GDM1 (cell line): ENCODE measurements around the gene ARHGEF40.

ENCODE experiments used
- DNase-seq: peaks from one replicate; lab custom pipeline; 2025; lab: John Stamatoyannopoulos, UW

ARHGEF40 gene

GRCh38 chr14:21070083-21070609 is at the start of gene ARHGEF40:
TSS of gene ARHGEF40 (plus strand) at chr14:21070304. CDS start at chr14:21070397, 93 bp downstream.
- DNase-seq, result no peak

DNA sequence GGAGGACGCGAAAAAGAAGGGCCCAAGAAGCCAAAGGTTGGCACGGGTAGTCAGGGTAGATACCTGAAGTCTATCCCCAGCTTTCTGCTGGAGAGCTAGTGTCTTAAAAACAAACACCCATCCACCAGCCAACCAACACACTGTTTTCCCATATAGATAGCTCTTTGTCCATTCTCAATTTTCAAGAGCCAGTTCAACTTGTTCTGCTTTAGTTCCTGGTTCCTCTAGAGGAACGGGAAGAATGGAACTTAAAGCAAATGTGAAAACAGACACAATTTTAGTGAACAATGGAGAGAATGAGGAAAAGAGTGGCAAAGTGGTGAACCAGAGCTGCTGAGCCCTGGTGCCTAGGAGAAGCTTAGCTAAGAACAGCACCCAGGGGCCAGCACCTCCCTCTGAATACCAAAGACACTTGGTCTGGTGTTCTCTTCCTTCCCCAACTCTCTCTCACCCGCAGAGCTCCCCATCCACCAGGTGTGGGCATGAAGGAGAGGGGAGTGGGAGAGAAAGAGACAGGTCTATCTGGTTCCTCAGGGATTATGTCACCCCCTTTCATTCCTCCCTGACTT is 49.0 kb upstream of the ARHGEF40 start:
- no peak for DNase-seq

DNA sequence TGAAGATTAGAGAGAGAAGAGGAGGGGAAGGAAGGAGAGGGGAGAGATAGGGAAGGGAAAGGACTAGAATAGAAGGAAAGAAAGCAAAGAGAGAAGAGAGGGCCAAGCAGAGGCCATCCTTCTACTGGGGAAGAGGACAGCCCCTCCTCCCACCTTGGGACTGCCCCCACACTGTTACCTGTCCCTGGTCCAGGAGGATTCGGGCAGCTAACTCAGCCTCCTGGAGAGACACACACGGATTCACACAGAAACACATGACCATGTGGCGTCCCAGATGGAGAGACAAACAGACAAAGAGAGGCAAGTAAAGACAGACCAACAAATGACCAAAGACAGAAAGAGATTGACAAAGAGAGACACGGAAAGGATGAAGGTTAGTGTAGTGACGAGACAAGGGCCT is 47.4 kb upstream of the ARHGEF40 start:
- DNase-seq, result no peak

GRCh38 chr14:21023174-21023573 is 46.9 kb upstream of the ARHGEF40 start:
- no peak for DNase-seq

- no peak for DNase-seq
Observed at GRCh38 chr14:21023817-21024584, 46.1 kb upstream of the ARHGEF40 start.

DNA sequence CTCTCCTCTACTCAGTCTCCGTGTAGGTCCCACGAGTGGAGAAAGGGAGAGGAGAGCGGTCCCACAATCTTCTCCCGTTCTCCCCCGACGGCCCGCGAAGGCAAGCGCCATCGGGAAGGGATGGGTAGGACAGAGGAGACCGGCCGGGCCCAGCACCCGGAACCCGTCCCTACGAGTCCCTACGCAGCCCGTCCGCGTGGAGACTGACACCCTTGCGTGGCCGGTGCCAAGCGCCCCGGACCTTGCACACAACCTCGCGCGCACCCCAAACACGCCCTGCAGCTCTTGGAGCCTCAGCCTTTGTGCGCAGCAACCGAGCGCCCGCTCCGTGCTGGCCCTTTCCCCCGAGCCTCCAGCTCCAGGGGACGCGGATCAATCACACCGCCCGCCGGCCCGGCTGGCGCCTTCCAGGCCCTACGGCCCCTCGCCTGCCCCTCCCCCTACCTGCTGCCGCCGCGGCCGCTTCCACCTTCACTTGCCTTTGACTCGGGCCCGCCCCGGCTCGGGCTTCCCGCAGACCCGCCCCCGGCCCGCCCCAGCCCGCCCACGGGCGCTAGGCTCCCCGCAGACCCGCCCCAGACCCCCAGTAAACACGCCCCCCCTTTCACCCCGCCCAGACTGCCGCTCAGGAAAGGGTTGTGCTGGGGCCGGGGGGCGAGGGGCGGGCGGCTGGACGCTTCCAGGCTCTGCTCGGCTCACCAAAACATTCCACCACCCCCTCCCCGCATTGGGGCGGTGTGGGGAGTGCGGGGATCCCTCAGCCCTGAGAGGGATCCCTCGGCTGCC is 45.3 kb upstream of the ARHGEF40 start, which contains the start of gene NDRG2:
Gene NDRG2 (minus strand): TSS at position 477 of the 786 bp plus-strand sequence. CDS start 1,746 bp downstream, outside the sequence.
- peak; percentile 68 for DNase-seq

GRCh38 chr14:21025371-21026273 is 44.5 kb upstream of the ARHGEF40 start:
- no peak for DNase-seq

DNA sequence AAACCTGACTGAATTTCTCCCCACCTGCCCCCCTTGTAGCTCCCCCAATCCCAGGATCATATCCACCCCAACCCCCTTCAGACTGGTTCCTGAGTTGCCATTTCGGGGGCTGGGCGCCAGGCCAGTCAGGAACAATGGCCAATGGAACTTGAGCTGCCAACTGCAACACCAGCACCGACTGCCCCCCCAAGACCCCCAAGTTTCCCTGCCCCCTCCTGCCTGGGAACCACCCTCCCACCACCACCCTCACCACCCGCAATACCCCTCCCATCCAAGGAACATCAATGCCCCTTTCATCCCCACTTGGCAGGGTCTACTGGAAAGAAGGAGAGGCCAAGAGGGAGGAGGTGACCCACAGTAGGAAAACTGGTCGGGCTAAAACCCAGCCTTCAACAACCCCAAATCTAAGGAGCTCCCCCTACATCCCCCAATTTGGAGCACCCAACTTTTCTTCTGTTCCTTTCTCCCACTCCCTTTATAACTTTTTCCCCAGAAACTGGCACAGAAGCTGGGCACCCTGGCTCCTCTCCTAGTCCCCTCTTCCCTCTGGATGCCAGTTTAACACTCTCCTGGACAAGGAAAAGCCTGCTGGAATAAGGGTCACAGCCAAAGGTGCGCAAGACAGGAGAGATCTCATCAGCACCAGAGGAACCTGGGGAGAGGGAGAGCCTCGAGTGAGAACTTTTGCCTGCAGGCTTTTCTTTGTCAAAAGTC is 43.7 kb upstream of the ARHGEF40 start:
- DNase-seq, result no peak

GRCh38 chr14:21026988-21027315 is 43.2 kb upstream of the ARHGEF40 start:
- DNase-seq, result no peak

GRCh38 chr14:21029917-21030316 is 40.2 kb upstream of the ARHGEF40 start, which contains the start of gene TPPP2:
TSS of gene TPPP2 (plus strand) at chr14:21030217. CDS start at chr14:21030582, 365 bp downstream.
- DNase-seq, result no peak

- DNase-seq, result no peak
Observed at GRCh38 chr14:21030531-21030930, 39.6 kb upstream of the ARHGEF40 start.

- DNase-seq, result no peak
Observed at GRCh38 chr14:21032326-21033132, 37.6 kb upstream of the ARHGEF40 start.

DNA sequence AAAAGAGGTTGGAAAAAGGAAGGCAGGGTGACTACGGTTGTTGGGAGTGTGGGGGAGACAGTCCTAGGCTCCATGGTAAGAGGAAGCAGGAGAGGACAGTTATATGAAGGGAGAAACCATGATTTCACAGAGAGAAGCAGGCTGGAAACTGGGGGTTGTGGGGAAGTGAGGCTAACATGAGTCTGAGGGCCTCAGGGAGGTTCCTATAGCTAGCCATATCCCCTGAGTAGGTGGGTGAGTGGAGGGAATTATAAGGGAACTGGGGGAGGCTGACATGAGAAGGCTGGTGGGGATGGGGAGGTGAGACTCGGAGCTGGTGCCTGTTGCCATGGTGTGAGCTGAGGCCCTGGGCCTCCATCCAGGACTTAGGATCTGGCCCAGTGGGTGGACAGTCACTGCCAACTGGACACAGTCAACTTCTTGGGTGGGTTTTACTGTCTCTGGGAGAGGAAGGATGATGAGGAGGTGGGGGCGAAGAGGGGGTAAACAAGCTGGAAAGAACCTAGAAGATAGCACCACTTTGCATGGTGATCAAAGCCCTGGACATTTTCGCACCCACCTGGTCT is 36.9 kb upstream of the ARHGEF40 start:
- no peak for DNase-seq

DNA sequence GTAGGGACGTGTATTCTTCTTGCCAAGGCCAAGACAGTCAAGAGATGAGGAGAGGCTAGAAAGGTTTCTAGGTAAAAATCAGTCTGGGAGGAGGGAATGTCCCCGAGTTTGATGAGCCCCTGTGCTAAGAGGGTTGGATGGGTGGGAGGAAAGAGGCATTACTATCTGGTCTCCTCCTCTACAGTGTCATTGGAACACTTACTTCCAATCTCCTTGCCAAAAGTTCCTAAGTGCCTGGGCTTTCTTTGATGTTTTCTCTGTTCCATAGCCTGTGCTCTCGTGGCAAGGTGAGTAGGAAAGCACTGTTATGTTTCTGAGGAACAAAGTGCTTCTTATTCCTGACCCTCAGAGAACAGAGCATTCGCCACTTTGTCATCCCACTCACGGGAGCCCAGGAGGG is 35.4 kb upstream of the ARHGEF40 start, which contains the start of gene RNASE13:
Gene RNASE13 (minus strand): TSS at position 101 of the 400 bp plus-strand sequence. CDS start 519 bp downstream, outside the sequence.
- DNase-seq, result no peak

DNA sequence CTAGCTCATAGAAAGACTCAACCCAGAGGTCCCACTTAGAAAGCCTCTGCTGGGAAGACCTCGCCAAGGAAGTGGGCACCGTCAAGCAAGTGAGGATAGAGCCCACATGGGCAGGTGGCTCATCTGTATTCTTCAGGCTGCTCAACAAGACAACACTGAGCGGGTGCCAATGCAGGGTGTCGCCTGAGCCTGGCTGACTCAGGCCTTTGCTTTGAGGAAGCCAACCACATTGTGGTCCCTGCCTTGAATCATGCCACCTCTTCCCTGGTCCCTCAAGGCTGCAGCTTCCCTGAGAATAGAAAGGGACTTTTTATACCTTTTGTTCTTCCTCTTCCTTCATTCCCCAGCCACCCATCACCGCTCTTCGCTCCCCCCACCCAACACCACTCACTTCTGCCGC is 33.4 kb upstream of the ARHGEF40 start:
- DNase-seq, result no peak

DNA sequence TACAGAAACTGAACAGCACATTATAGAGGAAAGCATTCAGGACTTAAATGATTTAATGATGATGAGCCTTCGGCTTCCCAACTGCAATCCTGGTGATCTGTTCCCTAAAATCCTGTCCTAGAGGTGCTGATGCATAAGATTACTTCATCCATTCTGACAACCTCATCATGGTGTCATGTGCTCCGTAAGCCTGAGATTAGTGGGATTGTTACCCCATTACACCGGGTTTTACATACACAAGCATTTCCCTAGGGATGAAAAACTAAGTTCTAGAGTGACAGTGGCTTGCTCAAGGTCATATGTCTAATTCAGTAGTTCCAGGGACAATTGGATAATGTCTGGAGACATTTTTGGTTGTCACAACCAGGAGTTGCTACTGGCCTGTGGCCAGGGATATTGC is 32.9 kb upstream of the ARHGEF40 start:
- DNase-seq, result no peak

GRCh38 chr14:21038441-21039422 is 31.4 kb upstream of the ARHGEF40 start:
- no peak for DNase-seq
